T47D (cell line): ENCODE results near the gene C10orf71.

Experiments
- DNase-seq, 2 experiments: peaks; one replicate each; pipeline versions ENCODE4 v3.0.0 to v3.0.0-alpha.2; 2011 to 2012; ENCODE audit warnings: low read depth in 1 of 2, low spot score in 1 of 2
- JUND ChIP-seq: IDR thresholded peaks from 2 replicates; pipeline ENCODE4 v1.6.1; 2012; ENCODE audit warnings: low read depth
- in situ Hi-C: cut with HindIII; loops from 2 replicates; pipeline ENCODE4 v1.10.0; 2016; ENCODE audit warnings: low sequenced_read_pairs, low pct_unique_long_range_greater_than_20kb

C10orf71 gene

GRCh38 chr10:49367600-49367999 lies 68.6 kb downstream of the C10orf71 start:
- in situ Hi-C loops: no loop called here
- DNase-seq: peak in 1 of 2 experiments; percentile 33
- TF ChIP-seq JUND: no peak

GRCh38 chr10:49368256-49368655 lies 69.3 kb downstream of the C10orf71 start:
- no peak for TF ChIP-seq JUND

GRCh38 chr10:49369216-49370162 lies 70.5 kb downstream of the C10orf71 start:
- in situ Hi-C loops: no loop called here
- TF ChIP-seq JUND: no peak
- DNase-seq: no peak

More at GRCh38 chr10:49368256-49368655, 69.3 kb downstream of the C10orf71 start:
- DNase-seq: no peak
- in situ Hi-C loops: no loop called here

GRCh38 chr10:49370326-49371100 lies 71.5 kb downstream of the C10orf71 start:
- TF ChIP-seq JUND: no peak
- in situ Hi-C loops: no loop called here

GRCh38 chr10:49371967-49372366 lies 73.0 kb downstream of the C10orf71 start:
- DNase-seq: no peak
- no peak for TF ChIP-seq JUND
- in situ Hi-C loops: no loop called here

More at GRCh38 chr10:49370326-49371100, 71.5 kb downstream of the C10orf71 start:
- DNase-seq: no peak

- no peak for DNase-seq
- in situ Hi-C loops: no loop called here
- no peak for TF ChIP-seq JUND
Measured at GRCh38 chr10:49373361-49373760, 74.4 kb downstream of the C10orf71 start.

- in situ Hi-C loops: no loop called here
- no peak for DNase-seq
- TF ChIP-seq JUND: no peak
Measured at GRCh38 chr10:49374740-49375139, 75.8 kb downstream of the C10orf71 start.

DNA sequence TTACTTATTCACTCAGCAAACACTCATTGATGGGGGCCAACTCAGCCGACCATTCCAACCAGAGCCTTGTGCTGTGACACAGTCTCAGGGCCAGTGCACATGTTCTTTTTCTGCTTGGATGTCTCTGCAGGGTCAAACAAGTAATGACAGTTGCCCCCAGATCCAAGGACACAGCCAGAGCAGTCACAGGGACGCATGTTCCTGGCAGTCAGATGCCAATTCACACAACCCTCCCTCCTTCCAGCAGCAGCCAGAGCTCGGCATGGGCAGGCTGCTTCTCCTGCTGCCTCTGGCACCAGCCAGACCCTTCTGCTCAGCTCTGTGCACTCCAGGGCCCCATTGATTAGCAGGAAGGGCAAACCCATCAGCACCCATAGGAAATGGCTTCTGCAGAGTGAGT lies 76.6 kb downstream of the C10orf71 start:
- no peak for DNase-seq
- in situ Hi-C loops: no loop called here
- TF ChIP-seq JUND: no peak
